ENCODE results near the gene SPPL2A.

- no peak for TF ChIP-seq FOXJ3 (CRISPR knock-in tag; IDR thresholded peaks at IDR 0.05)
- TF ChIP-seq RAD21 (IDR thresholded peaks at IDR 0.05; ENCODE audit: low read length), result no peak
- peak; percentile 24; the same call in 1 of the 2 replicates for TF ChIP-seq CTCF (IDR thresholded peaks at IDR 0.05)
Measured at GRCh38 chr15:50777042-50777441, 11.5 kb upstream of the SPPL2A start.

Data from SK-N-SH (cell line).